ENCODE data around the gene ITGB4.

ITGB4 gene

DNA sequence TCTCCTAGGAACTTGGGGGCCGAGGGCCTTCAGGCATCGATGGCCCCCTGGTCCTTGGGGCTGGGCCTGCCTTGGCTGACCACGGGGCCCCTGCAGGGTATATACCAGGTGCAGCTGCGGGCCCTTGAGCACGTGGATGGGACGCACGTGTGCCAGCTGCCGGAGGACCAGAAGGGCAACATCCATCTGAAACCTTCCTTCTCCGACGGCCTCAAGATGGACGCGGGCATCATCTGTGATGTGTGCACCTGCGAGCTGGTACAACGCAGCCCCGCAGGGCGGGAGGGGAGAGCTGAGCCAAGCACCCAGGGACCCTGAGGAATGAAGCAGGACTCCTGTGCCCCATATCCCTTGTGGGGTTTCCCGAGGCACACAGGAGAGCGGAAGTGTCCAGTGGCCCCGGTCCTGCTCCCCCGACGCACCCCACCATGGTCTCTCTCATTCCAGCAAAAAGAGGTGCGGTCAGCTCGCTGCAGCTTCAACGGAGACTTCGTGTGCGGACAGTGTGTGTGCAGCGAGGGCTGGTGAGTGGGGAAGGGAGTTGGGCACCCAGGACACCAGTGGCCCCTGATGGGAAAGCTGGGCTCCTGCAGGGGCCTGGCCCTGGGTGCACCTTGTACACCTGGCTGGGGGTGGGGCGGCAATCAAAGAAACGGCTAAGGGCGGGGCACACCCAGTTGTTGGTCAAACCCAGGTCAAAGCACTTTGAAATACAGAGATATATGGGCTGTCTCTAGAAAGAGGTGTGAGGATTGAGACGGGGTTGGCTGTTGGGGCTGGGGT lies 10.6 kb downstream of the ITGB4 start:
- DNase-seq (ENCODE audit: low spot score) = no peak

DNA sequence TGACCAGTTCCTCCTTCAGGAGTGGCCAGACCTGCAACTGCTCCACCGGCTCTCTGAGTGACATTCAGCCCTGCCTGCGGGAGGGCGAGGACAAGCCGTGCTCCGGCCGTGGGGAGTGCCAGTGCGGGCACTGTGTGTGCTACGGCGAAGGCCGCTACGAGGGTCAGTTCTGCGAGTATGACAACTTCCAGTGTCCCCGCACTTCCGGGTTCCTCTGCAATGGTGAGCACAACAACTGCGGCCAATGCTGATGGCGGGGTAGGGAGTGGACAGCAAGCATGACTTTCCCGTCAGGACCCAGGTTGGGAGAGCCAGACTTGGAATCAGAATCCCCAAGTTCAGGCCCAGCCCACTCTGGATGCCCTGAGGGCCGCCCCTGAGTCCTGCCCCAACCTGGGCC lies 12.2 kb downstream of the ITGB4 start:
- DNase-seq (ENCODE audit: low spot score) = no peak

DNA sequence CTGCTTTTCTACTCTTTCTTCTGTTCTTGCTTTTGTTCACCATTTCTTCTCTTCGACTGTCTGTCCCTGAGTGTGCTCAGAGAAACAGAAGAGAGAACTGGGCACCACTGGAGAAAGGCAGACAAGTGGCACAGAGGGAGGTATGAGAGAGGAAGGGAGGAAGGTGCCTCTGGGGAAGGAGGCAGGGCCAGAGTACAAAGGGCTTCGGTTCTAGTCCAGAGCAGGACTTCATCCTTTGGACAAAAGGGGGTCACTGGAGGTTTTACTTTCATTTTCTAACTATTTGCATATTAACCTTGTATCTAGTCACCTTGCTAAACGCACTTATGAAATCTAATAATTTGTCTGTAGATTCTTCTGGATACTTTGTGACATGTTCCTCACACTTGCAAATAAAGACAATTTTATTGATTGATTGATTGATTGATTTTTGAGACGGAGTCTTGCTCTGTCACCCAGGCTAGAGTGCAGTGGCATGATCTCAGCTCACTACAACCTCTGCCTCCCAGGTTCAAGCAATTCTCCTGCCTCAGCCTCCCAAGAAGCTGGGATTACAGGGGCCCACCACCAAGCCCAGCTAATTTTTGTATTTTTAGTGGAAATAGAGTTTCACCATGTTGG lies 13.5 kb downstream of the ITGB4 start:
- no peak for DNase-seq (ENCODE audit: low spot score)

DNA sequence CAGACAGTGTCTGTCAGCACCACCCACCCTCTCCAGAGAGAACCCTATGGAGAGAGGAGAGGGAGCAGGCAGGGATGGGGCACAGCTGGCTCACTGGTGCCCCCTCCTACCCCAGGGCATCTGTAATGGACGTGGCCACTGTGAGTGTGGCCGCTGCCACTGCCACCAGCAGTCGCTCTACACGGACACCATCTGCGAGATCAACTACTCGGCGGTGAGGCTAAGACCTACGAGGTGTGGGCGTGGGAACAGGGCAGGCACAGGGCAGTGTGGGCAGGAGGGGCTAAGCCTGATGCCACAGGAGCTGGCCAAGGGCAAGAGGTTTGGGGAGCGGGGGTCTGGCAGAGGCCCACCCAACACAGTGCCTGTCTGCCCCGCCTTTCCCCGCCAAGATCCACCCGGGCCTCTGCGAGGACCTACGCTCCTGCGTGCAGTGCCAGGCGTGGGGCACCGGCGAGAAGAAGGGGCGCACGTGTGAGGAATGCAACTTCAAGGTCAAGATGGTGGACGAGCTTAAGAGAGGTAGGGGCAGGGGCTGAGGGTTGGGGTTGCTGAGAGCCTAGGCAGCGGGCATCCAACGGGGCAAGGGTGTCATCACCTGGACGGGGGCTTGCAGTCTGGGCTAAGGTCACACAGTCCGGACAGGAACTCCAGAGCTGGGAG lies 15.0 kb downstream of the ITGB4 start:
- DNase-seq (ENCODE audit: low spot score) = no peak

DNA sequence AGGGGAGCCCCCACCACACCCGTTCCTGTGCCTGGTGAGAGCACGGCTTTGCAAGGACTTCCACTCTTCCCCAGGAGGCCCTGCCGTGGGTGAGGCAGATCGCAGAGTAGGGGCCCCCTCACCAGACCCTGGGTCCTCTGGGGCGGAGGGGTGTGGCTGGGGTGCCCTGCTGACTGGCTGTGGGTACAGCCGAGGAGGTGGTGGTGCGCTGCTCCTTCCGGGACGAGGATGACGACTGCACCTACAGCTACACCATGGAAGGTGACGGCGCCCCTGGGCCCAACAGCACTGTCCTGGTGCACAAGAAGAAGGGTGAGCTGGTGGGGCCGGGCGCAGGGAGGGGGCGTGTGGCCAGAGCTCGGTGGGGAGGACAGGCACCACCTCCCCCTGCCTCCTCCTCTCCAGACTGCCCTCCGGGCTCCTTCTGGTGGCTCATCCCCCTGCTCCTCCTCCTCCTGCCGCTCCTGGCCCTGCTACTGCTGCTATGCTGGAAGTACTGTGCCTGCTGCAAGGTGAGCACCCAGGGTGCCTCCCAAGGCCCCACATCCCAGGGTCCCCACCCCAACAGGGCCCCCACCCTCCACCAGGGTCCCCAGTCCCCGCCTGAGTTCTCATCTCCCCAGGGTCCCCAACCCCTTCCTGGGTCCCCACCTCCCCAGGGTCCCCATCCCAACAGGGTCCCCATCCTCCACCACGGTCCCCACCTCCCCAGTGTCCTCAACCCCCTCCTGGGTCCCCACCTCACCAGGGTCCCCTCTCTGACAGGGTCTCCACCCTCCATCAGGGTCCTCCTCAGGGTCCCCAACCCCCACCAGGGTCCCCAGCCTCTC lies 16.1 kb downstream of the ITGB4 start:
- no peak for DNase-seq (ENCODE audit: low spot score)

DNA sequence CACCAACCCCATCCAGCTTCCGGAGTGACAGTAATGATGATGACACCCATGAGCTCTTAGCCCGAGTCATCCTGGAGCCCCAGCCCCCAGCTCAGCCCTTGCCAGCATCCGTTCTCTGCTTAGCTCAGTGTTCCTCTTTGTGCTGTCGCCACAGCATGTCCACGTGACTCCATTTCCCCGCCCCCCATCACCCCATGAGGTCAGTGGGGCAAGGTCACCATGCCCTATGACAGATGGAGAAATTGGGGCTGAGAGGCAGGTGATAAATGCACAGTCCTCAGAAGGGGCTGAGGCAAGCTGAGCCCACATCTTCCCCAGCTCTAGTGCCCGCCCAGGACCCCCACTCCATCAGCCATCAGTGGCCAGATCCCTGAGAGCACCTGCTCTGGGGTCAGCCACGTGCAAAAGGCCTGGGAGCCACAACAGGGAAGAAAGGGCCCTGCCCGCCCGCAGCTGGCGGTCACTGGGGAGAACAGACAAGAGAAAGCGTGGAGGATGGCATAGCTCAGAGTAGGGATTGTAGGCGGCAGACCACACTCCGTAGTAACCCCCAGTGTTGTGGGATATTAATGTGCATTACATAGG lies 17.1 kb downstream of the ITGB4 start:
- DNase-seq (ENCODE audit: low spot score) = peak; percentile 65

DNA sequence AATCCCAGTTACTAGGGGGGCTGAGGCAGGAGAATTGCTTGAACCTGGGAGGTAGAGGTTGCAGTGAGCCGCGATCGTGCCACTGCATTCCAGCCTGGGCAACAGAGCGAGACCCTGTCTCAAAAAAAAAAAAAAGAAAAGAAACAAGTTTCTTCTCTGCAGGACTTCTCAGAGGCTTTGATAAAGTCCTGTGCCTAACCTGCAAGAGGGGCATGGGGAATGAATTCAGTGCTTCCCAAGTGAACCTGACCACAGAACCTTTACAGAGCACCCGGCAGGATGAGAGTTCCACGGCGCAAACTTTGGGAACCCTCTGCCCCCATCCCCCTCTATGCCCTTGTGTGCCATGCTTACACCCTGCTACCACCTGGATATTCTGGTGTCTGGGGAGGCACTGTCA lies 17.9 kb downstream of the ITGB4 start:
- no peak for DNase-seq (ENCODE audit: low spot score)

DNA sequence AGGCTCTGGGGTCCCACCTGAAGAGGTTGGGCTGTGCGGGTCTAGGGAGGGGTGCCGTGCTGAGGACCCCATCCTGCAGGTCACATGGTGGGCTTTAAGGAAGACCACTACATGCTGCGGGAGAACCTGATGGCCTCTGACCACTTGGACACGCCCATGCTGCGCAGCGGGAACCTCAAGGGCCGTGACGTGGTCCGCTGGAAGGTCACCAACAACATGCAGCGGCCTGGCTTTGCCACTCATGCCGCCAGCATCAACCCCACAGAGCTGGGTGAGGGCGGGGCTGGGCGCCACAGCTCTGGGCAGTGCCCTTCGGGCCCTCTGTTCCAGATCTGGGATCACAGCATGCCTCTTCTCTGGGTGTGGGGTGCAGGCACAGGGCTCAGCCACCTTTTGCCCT lies 18.5 kb downstream of the ITGB4 start:
- DNase-seq (ENCODE audit: low spot score) = no peak

DNA sequence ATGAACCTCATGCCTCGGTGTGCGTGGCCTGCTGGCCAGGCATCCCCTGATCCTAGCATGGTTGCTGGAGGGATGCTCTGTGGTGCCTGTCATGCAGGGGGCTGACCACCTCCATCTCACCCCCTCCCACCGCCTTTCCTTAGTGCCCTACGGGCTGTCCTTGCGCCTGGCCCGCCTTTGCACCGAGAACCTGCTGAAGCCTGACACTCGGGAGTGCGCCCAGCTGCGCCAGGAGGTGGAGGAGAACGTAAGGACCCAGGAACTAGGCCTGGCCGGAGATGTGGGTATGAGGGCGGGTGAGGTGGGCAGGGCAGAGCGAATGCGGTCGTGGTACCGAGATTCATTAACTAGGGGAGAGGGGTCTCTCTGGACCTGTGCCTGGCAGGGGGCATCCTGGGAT lies 19.0 kb downstream of the ITGB4 start:
- DNase-seq (ENCODE audit: low spot score) = no peak

DNA sequence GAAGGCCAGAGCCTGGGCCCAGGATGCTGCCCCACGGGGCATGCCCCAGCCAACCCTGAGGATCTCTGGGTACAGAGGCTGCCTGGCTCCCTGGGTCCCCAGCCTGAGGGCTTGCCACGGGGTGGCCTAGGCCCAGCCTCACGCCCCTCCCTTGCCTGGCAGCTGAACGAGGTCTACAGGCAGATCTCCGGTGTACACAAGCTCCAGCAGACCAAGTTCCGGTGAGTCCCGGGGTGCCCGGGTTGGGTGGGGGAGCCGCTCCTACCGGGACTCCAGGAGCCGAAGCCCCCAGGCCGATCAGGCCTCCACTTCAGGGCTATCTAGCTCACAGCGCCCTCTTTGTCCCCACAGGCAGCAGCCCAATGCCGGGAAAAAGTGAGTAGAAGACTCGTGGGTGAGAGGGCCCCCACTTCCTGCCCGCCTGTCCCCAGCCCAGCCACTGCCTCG lies 19.4 kb downstream of the ITGB4 start:
- no peak for DNase-seq (ENCODE audit: low spot score)

DNA sequence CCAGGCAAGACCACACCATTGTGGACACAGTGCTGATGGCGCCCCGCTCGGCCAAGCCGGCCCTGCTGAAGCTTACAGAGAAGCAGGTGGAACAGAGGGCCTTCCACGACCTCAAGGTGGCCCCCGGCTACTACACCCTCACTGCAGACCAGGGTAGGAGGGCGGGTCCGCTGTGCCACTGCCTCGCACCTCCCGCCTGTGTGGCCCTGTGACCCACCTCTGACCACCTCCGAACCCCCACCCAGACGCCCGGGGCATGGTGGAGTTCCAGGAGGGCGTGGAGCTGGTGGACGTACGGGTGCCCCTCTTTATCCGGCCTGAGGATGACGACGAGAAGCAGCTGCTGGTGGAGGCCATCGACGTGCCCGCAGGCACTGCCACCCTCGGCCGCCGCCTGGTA lies 21.1 kb downstream of the ITGB4 start:
- DNase-seq (ENCODE audit: low spot score) = no peak

DNA sequence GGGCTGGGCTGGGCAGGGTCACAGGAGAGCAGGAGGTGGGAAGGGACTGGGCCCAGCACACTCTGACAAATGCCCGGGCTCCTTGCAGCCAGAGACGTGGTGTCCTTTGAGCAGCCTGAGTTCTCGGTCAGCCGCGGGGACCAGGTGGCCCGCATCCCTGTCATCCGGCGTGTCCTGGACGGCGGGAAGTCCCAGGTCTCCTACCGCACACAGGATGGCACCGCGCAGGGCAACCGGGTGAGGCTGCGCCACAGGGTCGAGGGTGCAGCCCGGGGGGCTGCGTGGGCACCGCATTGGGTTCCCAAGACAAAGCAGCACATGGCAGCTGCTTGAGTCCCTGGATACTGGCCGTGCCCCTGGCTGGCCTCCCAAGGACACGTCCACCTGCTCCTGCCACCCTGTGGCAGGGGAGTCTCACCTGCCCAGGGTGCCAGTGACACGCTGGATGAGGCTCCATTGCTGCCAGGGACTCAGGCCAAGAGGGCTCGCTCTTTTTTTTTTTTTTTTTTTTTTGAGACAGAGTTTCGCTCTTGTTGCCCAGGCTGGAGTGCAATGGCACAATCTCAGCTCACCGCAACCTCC lies 22.5 kb downstream of the ITGB4 start:
- DNase-seq (ENCODE audit: low spot score) = no peak

DNA sequence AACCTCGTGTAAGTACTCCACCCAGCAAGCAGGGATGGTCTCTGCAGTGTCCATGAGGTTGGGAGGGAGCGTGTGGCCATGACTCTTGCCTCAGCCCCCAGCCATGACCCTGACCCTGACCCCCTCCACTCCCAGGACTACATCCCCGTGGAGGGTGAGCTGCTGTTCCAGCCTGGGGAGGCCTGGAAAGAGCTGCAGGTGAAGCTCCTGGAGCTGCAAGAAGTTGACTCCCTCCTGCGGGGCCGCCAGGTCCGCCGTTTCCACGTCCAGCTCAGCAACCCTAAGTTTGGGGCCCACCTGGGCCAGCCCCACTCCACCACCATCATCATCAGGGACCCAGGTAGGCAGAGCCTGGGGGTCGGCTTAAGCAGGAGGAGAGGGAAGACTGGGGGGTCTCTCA lies 27.4 kb downstream of the ITGB4 start:
- DNase-seq (ENCODE audit: low spot score) = no peak

DNA sequence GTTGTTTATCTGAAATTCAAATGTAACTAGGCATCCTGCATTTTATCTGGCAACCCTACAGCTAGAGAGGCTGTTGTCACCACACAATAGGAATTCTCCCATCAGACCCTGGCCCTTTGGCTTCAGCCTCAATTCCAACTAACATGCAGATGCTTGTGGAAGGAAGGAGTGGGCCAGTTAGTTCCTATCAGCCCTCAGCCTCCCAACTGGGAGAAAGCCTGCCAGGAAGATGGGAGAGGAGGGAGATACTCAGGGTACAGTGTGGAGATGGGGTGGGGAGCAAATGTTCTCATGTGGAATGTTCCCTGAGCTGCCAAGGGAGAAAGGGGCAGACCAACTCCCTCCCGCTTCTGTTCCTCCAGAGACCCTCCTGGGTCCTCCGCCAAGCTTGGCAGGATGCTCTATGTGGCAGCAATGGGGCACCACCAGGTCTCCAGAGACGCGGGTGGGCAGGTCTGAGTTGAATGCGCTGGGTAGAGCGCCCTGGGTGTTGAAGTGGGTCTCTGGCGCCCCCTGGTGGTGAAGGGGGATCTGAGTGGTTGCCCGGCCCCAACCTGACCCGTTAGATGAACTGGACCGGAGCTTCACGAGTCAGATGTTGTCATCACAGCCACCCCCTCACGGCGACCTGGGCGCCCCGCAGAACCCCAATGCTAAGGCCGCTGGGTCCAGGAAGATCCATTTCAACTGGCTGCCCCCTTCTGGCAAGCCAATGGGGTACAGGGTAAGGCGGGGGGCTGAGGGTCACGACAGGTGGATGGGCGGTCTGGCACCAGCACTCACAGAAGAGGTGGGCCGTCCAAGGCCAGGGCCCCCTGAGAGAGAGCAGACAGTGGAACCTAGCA lies 28.5 kb downstream of the ITGB4 start:
- DNase-seq (ENCODE audit: low spot score) = peak; percentile 92

DNA sequence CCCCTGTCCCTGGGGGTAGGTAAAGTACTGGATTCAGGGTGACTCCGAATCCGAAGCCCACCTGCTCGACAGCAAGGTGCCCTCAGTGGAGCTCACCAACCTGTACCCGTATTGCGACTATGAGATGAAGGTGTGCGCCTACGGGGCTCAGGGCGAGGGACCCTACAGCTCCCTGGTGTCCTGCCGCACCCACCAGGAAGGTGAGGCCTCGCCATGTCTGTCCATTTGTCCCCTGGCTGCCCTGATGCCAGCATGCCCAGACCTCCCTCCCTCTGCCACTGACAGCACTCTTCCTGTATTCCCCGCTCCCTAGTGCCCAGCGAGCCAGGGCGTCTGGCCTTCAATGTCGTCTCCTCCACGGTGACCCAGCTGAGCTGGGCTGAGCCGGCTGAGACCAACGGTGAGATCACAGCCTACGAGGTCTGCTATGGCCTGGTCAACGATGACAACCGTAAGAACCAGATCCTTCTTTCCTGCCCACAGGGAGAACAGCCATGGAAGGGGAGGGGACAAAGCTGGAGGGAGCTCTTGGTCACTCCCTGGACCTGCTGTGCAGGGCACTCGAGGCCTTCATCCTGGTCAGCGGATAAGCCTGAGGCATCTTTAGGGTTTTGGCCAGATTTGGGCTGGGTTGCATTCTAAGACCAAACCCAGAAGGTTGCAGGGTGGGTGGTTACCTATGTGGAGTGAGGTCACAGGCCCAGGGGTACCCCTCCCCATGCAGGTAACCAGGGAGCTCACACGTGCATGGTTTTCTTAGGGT lies 29.6 kb downstream of the ITGB4 start:
- no peak for DNase-seq (ENCODE audit: low spot score)

DNA sequence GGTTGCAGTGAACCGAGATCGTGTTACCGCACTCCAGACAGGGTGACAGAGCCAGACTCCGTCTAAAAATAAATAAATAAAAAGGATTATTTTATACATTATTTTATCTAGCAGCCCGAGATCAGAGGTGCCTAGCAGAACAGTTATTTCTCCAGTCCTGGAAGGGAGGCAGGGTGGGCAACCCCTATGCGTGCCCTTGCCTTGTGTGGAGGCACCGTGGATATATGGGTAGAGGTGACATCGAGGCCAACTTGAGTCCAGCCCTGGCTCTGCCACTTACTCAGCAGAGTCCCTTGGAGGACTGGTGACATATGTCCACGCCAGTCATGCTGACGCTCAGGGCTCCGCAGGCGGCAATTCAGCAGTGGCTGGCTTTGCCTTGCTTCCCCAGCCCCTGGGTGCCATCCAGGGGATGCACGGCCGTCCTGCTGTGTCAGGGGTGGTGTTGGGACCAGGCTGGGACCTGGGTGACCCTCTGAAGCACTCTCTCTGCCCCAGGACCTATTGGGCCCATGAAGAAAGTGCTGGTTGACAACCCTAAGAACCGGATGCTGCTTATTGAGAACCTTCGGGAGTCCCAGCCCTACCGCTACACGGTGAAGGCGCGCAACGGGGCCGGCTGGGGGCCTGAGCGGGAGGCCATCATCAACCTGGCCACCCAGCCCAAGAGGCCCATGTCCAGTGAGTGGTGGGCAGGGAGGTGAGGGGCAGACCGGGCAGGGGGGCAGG lies 30.6 kb downstream of the ITGB4 start:
- DNase-seq (ENCODE audit: low spot score) = no peak

DNA sequence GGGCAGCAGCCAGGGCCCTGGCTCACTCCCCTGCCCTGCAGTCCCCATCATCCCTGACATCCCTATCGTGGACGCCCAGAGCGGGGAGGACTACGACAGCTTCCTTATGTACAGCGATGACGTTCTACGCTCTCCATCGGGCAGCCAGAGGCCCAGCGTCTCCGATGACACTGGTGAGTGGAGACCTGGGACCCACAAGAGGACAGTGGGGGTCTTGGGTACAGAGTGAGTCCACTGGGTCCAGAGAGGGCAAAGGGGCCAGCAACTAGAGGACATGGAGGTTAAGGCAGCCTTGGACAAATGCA lies 31.1 kb downstream of the ITGB4 start:
- DNase-seq (ENCODE audit: low spot score) = no peak

DNA sequence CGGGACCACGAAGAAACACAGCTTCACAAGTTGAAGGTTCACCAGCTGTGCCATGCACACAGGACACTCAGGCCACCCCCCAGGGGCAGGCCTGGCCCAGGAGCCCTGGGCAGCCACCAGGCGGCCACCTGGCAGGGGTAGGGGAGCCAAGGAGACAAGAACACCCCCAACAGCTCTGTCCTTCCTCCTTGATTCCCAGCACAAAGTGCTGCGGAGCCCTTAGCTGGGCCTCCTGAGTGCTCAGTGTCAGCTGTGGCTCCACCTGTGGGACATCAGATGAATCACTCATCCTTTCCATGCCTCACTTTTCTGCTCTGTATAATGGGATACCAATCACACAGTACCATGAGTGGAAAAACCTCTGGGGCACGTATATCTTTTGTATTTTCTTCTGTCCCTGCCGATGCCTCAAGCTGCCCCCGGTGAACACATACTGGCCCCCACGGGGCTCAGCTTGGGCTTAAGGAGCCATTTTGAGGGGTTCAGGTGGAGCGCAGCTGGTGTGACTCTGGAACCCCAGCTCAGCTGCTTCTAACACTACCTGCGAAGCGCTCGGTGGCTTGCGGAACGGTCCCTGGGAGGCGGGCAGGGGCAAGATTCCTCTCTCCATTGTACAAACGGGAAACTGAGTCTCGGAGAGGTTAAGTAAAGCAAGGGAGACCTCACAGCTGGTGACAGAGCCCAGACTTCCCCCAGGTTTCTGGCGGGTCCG lies 31.7 kb downstream of the ITGB4 start:
- DNase-seq (ENCODE audit: low spot score) = no peak
